ENCODE data around the gene HSPA9. TPM values are rescaled to one million over a fixed set of nuclear protein-coding genes. Genes with fewer than 3 reads are reported as not detected.

Gene HSPA9
- total RNA-seq, 2 experiments from 2014 or later = 168 to 183 TPM

DNA sequence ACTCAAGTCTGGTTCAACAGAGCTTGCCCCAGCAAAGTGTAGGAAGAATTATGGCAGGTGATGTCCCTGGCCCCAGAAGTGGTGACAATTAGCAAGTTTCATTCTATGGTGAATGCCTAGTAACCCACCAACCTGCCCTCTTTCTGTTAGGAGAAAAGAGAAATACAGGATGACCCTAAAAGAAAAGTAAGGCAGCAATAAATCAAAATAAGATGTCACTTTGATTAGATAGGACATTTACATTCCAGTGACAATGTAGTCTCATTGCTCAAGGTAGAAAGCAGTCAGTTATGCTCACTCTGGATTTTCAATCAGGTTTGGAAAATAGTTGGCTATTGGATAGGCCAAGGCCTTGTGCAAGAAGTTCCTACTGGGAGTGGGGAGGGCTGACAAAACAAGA is 5.6 kb upstream of the HSPA9 start:
- no peak overlapping the region for H3K4me3 Mint-ChIP-seq

GRCh38 chr5:138580001-138580400 is 4.8 kb upstream of the HSPA9 start:
- Mint-ChIP-seq H3K4me1 (peaks cover 9% of the 10 kb centered on the region), H3K27ac (no peak overlapping the region), H3K4me3 (no peak overlapping the region), H3K9me3 (no peaks in the 10 kb centered on the region), H3K27me3 (peaks cover 9% of the 10 kb centered on the region), H3K36me3 (peaks cover 1% of the 10 kb centered on the region)
- ATAC-seq (ENCODE audit: low read depth) (no peak), DNase-seq (no peak)
- POLR2A ChIA-PET = no interaction called here

More for the DNA sequence above, 5.6 kb upstream of the HSPA9 start:
- no peaks in the 10 kb centered on the region for H3K9me3 Mint-ChIP-seq
- DNase-seq (no peak), ATAC-seq (ENCODE audit: low read depth) (no peak)
- peaks cover 8% of the 10 kb centered on the region for H3K4me1 Mint-ChIP-seq
- POLR2A ChIA-PET = no interaction called here
- H3K36me3 Mint-ChIP-seq = peaks cover 1% of the 10 kb centered on the region
- H3K27me3 Mint-ChIP-seq = peaks cover 15% of the 10 kb centered on the region
- H3K27ac Mint-ChIP-seq = no peak overlapping the region

DNA sequence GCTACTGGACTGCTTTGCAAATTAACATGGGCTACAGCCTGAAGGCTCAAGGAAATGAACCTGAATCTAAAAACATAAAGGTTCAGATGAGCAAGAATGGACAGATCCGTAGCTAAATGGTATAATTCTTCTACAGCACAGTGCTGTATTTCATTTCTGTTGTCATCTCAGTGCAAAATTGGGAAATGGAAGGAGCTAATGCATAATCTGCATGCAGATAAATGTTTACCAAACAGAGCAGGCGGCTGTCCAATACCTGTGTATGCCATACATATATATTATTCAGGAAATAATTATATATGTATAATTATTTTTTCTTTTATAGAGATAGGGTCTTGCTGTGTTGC is 4.3 kb upstream of the HSPA9 start:
- DNase-seq (no peak), ATAC-seq (ENCODE audit: low read depth) (no peak)
- Mint-ChIP-seq H3K27me3 (peaks cover 5% of the 10 kb centered on the region), H3K27ac (no peak overlapping the region), H3K9me3 (no peaks in the 10 kb centered on the region), H3K4me1 (peaks cover 9% of the 10 kb centered on the region), H3K4me3 (no peak overlapping the region), H3K36me3 (peaks cover 1% of the 10 kb centered on the region)
- POLR2A ChIA-PET = no interaction called here

DNA sequence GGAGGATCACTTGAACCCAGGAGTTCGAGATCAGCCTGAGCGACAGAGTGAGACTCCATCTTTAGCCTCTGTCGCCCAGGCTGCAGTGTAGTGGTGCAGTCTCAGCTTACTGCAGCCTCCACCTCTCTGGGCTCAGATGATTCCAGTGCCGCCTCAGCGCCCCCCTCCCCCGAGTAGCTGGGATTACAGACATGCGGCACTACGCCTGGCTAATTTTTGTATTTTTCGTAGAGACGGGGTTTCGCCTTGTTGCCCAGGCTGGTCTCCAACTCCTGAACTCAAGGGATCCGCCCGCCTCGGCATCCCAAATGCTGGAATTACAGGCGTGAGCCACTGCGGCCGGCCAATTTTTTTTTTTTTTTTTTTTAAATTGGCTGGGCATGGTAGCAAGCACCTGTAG is 2.3 kb upstream of the HSPA9 start:
- POLR2A ChIA-PET = interaction anchor here (0.6 to 4.2 kb wide), 6 partner anchors 9 to 838 kb away, joined by 3 to 54 read pairs (median 4); partner anchors contain the start of gene ETF1
- ATAC-seq (ENCODE audit: low read depth) = no peak
- H3K27ac Mint-ChIP-seq = no peak overlapping the region

GRCh38 chr5:138574744-138575193 is 432 bp downstream of the HSPA9 start:
- Mint-ChIP-seq H3K4me3 (peak overlapping the region; percentile 90), H3K27me3 (no peaks in the 10 kb centered on the region), H3K27ac (peak overlapping the region; percentile 100), H3K4me1 (peaks cover 17% of the 10 kb centered on the region), H3K9me3 (no peaks in the 10 kb centered on the region), H3K36me3 (peaks cover 21% of the 10 kb centered on the region)
- no peak for DNase-seq
- ATAC-seq (ENCODE audit: low read depth) = no peak
- POLR2A ChIA-PET = interaction anchor here (1.0 to 4.2 kb wide), 11 partner anchors 9 to 767 kb away, joined by 3 to 54 read pairs (median 5); partner anchors contain the start of genes BRD8, ETF1, FAM53C and KIF20A

More for the DNA sequence above, 2.3 kb upstream of the HSPA9 start:
- H3K4me3 Mint-ChIP-seq = no peak overlapping the region
- H3K4me1 Mint-ChIP-seq = peaks cover 15% of the 10 kb centered on the region
- no peak for DNase-seq
- H3K36me3 Mint-ChIP-seq = peaks cover 11% of the 10 kb centered on the region
- H3K27me3 Mint-ChIP-seq = no peaks in the 10 kb centered on the region
- H3K9me3 Mint-ChIP-seq = no peaks in the 10 kb centered on the region

- Mint-ChIP-seq H3K9me3 (no peaks in the 10 kb centered on the region), H3K36me3 (peaks cover 22% of the 10 kb centered on the region), H3K4me3 (peak overlapping the region; percentile 90), H3K4me1 (peaks cover 17% of the 10 kb centered on the region), H3K27ac (peak overlapping the region; percentile 100), H3K27me3 (no peaks in the 10 kb centered on the region)
- ATAC-seq (ENCODE audit: low read depth) (no peak), DNase-seq (no peak)
- POLR2A ChIA-PET = interaction anchor here (1.0 to 4.2 kb wide), 3 partner anchors 30 to 395 kb away, joined by 4 to 54 read pairs (median 8); partner anchors contain the start of genes BRD8, ETF1 and KIF20A
Measured at GRCh38 chr5:138573949-138574670, 1.1 kb downstream of the HSPA9 start.

GRCh38 chr5:138573223-138573622 is 2.0 kb downstream of the HSPA9 start:
- Mint-ChIP-seq H3K9me3 (no peaks in the 10 kb centered on the region), H3K27me3 (no peaks in the 10 kb centered on the region), H3K27ac (no peak overlapping the region), H3K4me3 (peak overlapping the region; percentile 90), H3K36me3 (peaks cover 31% of the 10 kb centered on the region), H3K4me1 (peaks cover 24% of the 10 kb centered on the region)
- ATAC-seq (ENCODE audit: low read depth) (no peak), DNase-seq (no peak)
- POLR2A ChIA-PET = interaction anchor here (4.2 kb wide), 1 partner anchor 30 kb away, joined by 54 read pairs; the partner anchor contains the start of gene ETF1

GRCh38 chr5:138570871-138571270 is 4.3 kb downstream of the HSPA9 start:
- Mint-ChIP-seq H3K4me3 (no peak overlapping the region), H3K27me3 (no peaks in the 10 kb centered on the region), H3K4me1 (peaks cover 26% of the 10 kb centered on the region), H3K9me3 (no peaks in the 10 kb centered on the region), H3K27ac (no peak overlapping the region), H3K36me3 (peaks cover 42% of the 10 kb centered on the region)
- DNase-seq (no peak), ATAC-seq (ENCODE audit: low read depth) (no peak)
- POLR2A ChIA-PET = interaction anchor here (0.9 to 1.4 kb wide), 2 partner anchors 27 to 98 kb away, joined by 3 to 4 read pairs; partner anchors contain the start of gene ETF1

DNA sequence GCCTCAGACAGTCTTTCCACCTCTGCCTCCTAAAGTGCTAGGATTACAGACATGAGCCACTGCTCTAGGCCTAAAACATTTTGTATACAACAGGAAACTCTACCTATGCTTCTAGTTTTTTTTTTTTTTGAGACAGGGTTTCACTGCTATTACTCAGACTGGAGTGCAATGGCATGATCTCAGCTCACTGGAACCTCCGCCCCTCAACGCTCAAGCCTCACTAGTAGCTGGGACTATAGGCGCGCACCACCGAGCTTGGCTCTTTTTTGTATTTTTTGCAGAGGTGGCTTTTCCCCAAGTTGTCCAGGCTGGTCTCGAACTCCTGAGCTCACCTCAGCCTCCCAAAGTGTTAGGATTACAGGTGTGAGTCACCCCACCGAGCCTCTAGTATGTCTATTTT is 5.4 kb downstream of the HSPA9 start:
- no peak overlapping the region for H3K27ac Mint-ChIP-seq
- H3K4me1 Mint-ChIP-seq = peaks cover 34% of the 10 kb centered on the region
- POLR2A ChIA-PET = no interaction called here
- H3K36me3 Mint-ChIP-seq = peaks cover 48% of the 10 kb centered on the region
- H3K9me3 Mint-ChIP-seq = no peaks in the 10 kb centered on the region
- no peak for ATAC-seq (ENCODE audit: low read depth)
- H3K27me3 Mint-ChIP-seq = no peaks in the 10 kb centered on the region
- H3K4me3 Mint-ChIP-seq = peak overlapping the region; percentile 17
- no peak for DNase-seq

DNA sequence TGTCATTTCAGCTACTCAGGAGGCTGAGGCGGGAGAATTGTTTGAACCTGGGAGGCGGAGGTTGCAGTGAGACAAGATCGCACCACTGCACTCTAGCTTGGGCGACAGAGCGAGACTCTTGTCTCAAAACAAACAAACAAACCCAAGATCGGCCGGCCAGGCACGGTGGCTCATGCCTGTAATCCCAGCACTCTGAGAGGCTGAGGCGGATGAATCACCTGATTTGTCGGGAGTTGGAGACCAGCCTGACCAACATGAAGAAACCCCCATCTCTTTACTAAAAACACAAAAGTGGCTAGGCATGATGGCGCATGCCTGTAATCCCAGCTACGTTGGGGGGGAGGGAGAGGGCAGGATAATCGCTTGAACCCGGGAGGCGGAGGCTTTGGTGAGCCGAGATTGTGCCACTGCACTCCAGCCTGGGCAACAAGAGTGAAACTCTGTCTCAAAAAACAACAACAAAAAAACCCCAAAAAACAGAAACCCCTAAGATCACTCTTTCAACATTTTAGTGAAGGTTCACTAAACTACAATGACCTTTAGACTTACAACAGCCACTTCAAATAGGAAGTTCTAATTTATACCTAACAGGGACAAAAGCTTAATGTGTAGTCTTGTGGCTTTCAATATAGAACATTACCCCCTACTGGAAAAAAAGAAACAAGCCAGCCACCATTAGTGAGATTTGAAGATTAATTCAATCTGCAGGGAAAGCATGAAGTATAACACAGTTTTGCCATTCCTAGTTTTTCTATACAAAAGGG is 7.0 kb downstream of the HSPA9 start:
- Mint-ChIP-seq H3K27ac (peak overlapping the region; percentile 28), H3K27me3 (no peaks in the 10 kb centered on the region), H3K36me3 (peaks cover 50% of the 10 kb centered on the region), H3K4me3 (no peak overlapping the region), H3K4me1 (peaks cover 38% of the 10 kb centered on the region), H3K9me3 (no peaks in the 10 kb centered on the region)
- POLR2A ChIA-PET = no interaction called here
- ATAC-seq (ENCODE audit: low read depth) = no peak
- no peak for DNase-seq

DNA sequence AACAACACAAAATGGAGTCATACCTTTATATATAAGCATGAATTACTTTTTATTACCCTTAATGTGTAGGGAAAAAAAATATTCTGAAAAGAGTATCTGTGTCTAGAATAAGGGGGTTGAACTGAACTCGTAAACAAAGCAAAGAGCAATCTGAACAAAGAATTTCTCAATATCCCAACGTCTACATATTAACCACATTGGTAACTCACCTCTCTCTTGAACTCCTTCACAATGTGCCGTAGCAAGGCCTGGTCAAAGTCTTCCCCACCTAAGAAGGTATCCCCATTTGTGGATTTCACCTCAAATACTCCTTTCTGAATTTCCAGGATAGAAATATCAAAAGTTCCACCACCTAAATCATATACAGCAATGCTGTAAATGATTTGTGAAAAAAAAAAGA is 8.4 kb downstream of the HSPA9 start:
- peaks cover 41% of the 10 kb centered on the region for H3K36me3 Mint-ChIP-seq
- peaks cover 35% of the 10 kb centered on the region for H3K4me1 Mint-ChIP-seq
- POLR2A ChIA-PET = interaction anchor here (1.1 to 1.7 kb wide), 2 partner anchors 9 to 24 kb away, joined by 3 to 17 read pairs; partner anchors contain the start of genes ETF1 and HSPA9
- no peaks in the 10 kb centered on the region for H3K27me3 Mint-ChIP-seq
- peak overlapping the region; percentile 73 for H3K27ac Mint-ChIP-seq
- H3K4me3 Mint-ChIP-seq = peak overlapping the region; percentile 31
- DNase-seq = no peak
- no peaks in the 10 kb centered on the region for H3K9me3 Mint-ChIP-seq
- ATAC-seq (ENCODE audit: low read depth) = no peak

- POLR2A ChIA-PET = interaction anchor here (0.6 to 1.7 kb wide), 5 partner anchors 10 to 777 kb away, joined by 3 to 17 read pairs (median 5); partner anchors contain the start of genes ETF1 and HSPA9
- H3K4me3 Mint-ChIP-seq = peak overlapping the region; percentile 29
Measured at GRCh38 chr5:138565100-138565821, 9.9 kb downstream of the HSPA9 start.

GRCh38 chr5:138564242-138564641 is 11.0 kb downstream of the HSPA9 start:
- Mint-ChIP-seq H3K27ac (no peak overlapping the region), H3K36me3 (peaks cover 47% of the 10 kb centered on the region), H3K4me3 (no peak overlapping the region), H3K4me1 (peaks cover 31% of the 10 kb centered on the region), H3K27me3 (no peaks in the 10 kb centered on the region), H3K9me3 (no peaks in the 10 kb centered on the region)
- POLR2A ChIA-PET = interaction anchor here (1.4 to 1.7 kb wide), 3 partner anchors 11 to 21 kb away, joined by 5 to 10 read pairs (median 5); partner anchors contain the start of genes ETF1 and HSPA9
- DNase-seq = no peak
- ATAC-seq (ENCODE audit: low read depth) = no peak

More at GRCh38 chr5:138565100-138565821, 9.9 kb downstream of the HSPA9 start:
- Mint-ChIP-seq H3K9me3 (no peaks in the 10 kb centered on the region), H3K27me3 (no peaks in the 10 kb centered on the region), H3K36me3 (peaks cover 46% of the 10 kb centered on the region), H3K4me1 (peaks cover 33% of the 10 kb centered on the region), H3K27ac (peak overlapping the region; percentile 83)
- DNase-seq (no peak), ATAC-seq (ENCODE audit: low read depth) (peak; percentile 78)
